HEK293T (cell line): Measurements from ENCODE around the gene SLA2.
"Not testable (repeated sequence)": the region's sequence is repeated elsewhere in the genome, so short reads cannot be mapped to it uniquely, and the experiment has no call there.

Experiments used
- CTCF ChIA-PET: fragments of 350-600 bp; formaldehyde crosslinking; extraction: SDS; loops from one replicate; lab custom pipeline; 2021; ENCODE audit warnings: antibody characterized with exemption, inconsistent platforms; lab: Yijun Ruan, JAX
- POLR2A ChIA-PET: fragments of 350-600 bp; formaldehyde crosslinking; extraction: SDS; loops from one replicate; lab custom pipeline; 2020; ENCODE audit warnings: antibody characterized with exemption, inconsistent platforms; lab: Yijun Ruan, JAX
- DNase-seq: peaks from one replicate; pipeline ENCODE4 v3.0.0; 2012; ENCODE audit warnings: mixed read lengths; ENCODE audit errors: extremely low spot score
- ARNT ChIP-seq: fragments of 450-650 bp; IDR thresholded peaks from 2 replicates; pipeline ENCODE4 v1.6.1; 2017; ENCODE audit warnings: mild to moderate bottlenecking
- BHLHE40 ChIP-seq: fragments of 450-650 bp; IDR thresholded peaks from 2 replicates; pipeline ENCODE4 v1.6.1; 2016; ENCODE audit warnings: mild to moderate bottlenecking, moderate library complexity, borderline replicate concordance
- CTBP1 ChIP-seq: fragments of 450-650 bp; IDR thresholded peaks from 2 replicates; pipeline ENCODE4 v1.6.1; 2016; ENCODE audit warnings: borderline replicate concordance
- ELF4 ChIP-seq: fragments of 450-650 bp; IDR thresholded peaks from 2 replicates; pipeline ENCODE4 v1.6.1; 2017; ENCODE audit warnings: antibody characterized with exemption
- FOXA1 ChIP-seq: fragments of 450-650 bp; IDR thresholded peaks from 2 replicates; pipeline ENCODE4 v1.6.1; 2016; ENCODE audit warnings: mild to moderate bottlenecking
- FOXK2 ChIP-seq: fragments of 450-650 bp; IDR thresholded peaks from 2 replicates; pipeline ENCODE4 v1.6.1; 2016; ENCODE audit warnings: mild to moderate bottlenecking
- FOXM1 ChIP-seq: fragments of 450-650 bp; IDR thresholded peaks from 2 replicates; pipeline ENCODE4 v1.6.1; 2017; ENCODE audit warnings: mild to moderate bottlenecking, borderline replicate concordance
- HDGF ChIP-seq: fragments of 450-650 bp; IDR thresholded peaks from 2 replicates; pipeline ENCODE4 v1.6.1; 2017; ENCODE audit warnings: antibody characterized with exemption, borderline replicate concordance
- L3MBTL2 ChIP-seq: fragments of 450-650 bp; conservative IDR thresholded peaks from 2 replicates; pipeline ENCODE4 v1.6.1; 2016; ENCODE audit warnings: mild to moderate bottlenecking
- LEF1 ChIP-seq: fragments of 450-650 bp; IDR thresholded peaks from 2 replicates; pipeline ENCODE4 v1.6.1; 2017; ENCODE audit warnings: mild to moderate bottlenecking, borderline replicate concordance
- NFRKB ChIP-seq: fragments of 450-650 bp; IDR thresholded peaks from 2 replicates; pipeline ENCODE4 v1.6.1; 2016; ENCODE audit warnings: mild to moderate bottlenecking, moderate library complexity
- PKNOX1 ChIP-seq: fragments of 450-650 bp; IDR thresholded peaks from 2 replicates; pipeline ENCODE4 v1.6.1; 2016
- SP1 ChIP-seq: fragments of 450-650 bp; IDR thresholded peaks from 2 replicates; pipeline ENCODE4 v1.6.1; 2017
- SUZ12 ChIP-seq: fragments of 450-650 bp; IDR thresholded peaks from 2 replicates; pipeline ENCODE4 v1.6.1; 2016; ENCODE audit warnings: mild to moderate bottlenecking
- TARDBP ChIP-seq: fragments of 450-650 bp; IDR thresholded peaks from 2 replicates; pipeline ENCODE4 v1.6.1; 2016
- ZNF384 ChIP-seq: fragments of 450-650 bp; IDR thresholded peaks from 2 replicates; pipeline ENCODE4 v1.6.1; 2016

Gene SLA2, protein sequence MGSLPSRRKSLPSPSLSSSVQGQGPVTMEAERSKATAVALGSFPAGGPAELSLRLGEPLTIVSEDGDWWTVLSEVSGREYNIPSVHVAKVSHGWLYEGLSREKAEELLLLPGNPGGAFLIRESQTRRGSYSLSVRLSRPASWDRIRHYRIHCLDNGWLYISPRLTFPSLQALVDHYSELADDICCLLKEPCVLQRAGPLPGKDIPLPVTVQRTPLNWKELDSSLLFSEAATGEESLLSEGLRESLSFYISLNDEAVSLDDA

DNA sequence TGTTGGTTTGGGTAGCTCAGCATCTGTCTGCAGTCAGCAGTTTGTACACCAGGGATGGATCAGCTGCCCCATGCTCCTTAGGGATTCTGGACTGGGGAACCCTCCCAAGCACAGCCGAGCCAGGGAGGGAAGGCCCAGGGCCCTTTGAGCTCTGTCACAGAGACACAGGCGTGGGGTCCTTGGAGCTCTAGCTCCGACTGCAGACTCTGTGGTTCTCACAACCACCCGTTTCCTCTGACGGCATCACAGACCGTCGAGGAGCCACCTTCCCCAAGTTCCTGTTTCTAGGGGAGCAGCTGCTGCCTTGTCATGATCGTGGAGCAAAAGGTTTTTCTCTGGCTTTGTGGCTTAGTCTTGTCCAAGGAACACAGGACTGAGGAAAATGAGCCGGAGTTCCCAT is at the start of gene SLA2:
SLA2 (minus strand) TSS at position 199 of the 400 bp plus-strand sequence. CDS start 4,861 bp downstream, outside the sequence.
- CTCF ChIA-PET = interaction anchor here (0.5 to 0.6 kb wide), 2 partner anchors 292 to 328 kb away, joined by 3 read pairs; no protein-coding TSS in a partner anchor
- no peak for DNase-seq
- POLR2A ChIA-PET = no interaction called here
- no peak for TF ChIP-seq FOXK2
- no peak for TF ChIP-seq LEF1
- TF ChIP-seq PKNOX1 = no peak
- TF ChIP-seq CTBP1 = no peak
- no peak for TF ChIP-seq HDGF
- TF ChIP-seq TARDBP = no peak
- TF ChIP-seq ELF4 = no peak
- no peak for TF ChIP-seq BHLHE40
- TF ChIP-seq ZNF384 = no peak
- TF ChIP-seq NFRKB = no peak
- TF ChIP-seq FOXM1 = no peak
- no peak for TF ChIP-seq SP1
- TF ChIP-seq L3MBTL2 = no peak
- no peak for TF ChIP-seq SUZ12
- no peak for TF ChIP-seq FOXA1
- TF ChIP-seq ARNT = no peak

DNA sequence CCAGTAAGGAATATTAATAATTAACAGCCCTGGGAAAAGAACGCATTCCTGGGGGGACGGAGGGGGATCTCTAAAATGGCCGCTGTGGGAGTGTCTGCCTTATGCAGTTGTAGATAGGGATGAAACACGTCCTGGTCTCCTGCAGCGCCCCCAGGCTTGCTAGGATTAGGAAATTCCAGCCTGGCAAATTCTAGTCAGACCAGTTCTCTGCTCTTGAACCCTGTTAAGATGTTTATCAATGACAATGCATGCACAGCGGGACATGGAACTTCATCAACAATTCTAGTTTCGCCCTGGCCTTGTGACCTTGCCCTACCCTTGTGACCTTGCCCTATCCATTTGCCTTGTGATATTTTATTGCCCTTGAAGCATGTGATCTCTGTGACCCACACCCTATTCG is 49.5 kb upstream of the SLA2 start:
- DNase-seq, CTCF ChIA-PET, POLR2A ChIA-PET: not testable (repeated sequence)

GRCh38 chr20:36688630-36689029 is 42.6 kb upstream of the SLA2 start:
- TF ChIP-seq FOXK2 = no peak
- no peak for TF ChIP-seq FOXA1
- no peak for TF ChIP-seq TARDBP
- TF ChIP-seq BHLHE40 = no peak
- TF ChIP-seq CTBP1 = no peak
- no peak for TF ChIP-seq ELF4
- ChIA-PET CTCF (no interaction called here), POLR2A (no interaction called here)
- no peak for DNase-seq

DNA sequence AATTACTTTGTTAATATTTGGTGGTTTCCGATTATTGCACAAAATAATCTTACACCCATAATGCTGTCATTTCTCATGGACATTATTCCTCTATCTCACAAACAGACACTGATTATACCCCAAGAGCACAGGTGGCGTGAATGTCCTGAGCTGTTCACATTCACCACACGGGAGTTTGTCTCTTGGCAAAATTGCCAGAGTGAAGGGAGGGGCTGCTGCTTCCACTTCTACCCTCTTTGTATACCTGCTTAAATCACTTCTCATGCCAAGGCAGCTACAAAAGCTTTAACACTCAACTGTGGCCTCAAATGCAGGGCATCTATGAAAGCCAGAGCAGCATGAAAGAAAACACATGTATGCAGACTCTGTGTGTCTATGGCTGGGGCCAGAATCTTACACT is 41.9 kb upstream of the SLA2 start:
- ChIA-PET POLR2A (no interaction called here), CTCF (no interaction called here)
- TF ChIP-seq CTBP1 (no peak), FOXK2 (no peak), L3MBTL2 (no peak), ELF4 (no peak), HDGF (no peak), TARDBP (no peak), ZNF384 (no peak), SUZ12 (no peak), FOXA1 (no peak), NFRKB (no peak), SP1 (no peak), BHLHE40 (no peak), ARNT (no peak), LEF1 (no peak), FOXM1 (no peak), PKNOX1 (no peak)
- no peak for DNase-seq

GRCh38 chr20:36686944-36687343 is 40.9 kb upstream of the SLA2 start:
- TF ChIP-seq BHLHE40 = no peak
- TF ChIP-seq CTBP1 = no peak
- TF ChIP-seq TARDBP = no peak
- no peak for TF ChIP-seq SP1
- TF ChIP-seq ARNT = no peak
- no peak for TF ChIP-seq LEF1
- no peak for TF ChIP-seq ELF4
- TF ChIP-seq PKNOX1 = no peak
- TF ChIP-seq L3MBTL2 = no peak
- TF ChIP-seq ZNF384 = no peak
- TF ChIP-seq HDGF = no peak
- TF ChIP-seq FOXM1 = no peak
- DNase-seq = no peak
- ChIA-PET POLR2A (no interaction called here), CTCF (no interaction called here)

DNA sequence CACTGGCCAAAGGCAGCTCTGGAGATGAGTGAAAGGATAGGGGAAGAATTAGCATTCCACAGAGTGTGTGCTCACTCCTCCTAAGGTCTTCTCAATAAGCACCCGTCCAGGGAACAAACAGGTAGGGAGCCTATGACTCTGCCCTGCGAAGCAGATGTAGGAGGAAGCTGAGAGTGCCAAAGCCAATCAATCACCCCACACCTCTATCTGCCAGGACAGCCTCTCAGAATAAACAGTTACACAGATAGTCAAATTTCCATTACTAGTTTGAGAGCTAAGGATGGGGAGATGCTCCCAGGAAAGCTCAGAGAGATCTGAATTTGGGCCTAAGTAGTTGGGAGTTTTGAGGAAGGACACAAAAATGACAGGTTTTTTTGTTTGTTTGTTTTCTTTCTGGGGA is 40.5 kb upstream of the SLA2 start:
- POLR2A ChIA-PET = no interaction called here
- TF ChIP-seq ELF4 (no peak), LEF1 (no peak), ARNT (no peak), BHLHE40 (no peak), SUZ12 (no peak), FOXM1 (no peak), L3MBTL2 (no peak)
- DNase-seq = no peak
- CTCF ChIA-PET = no interaction called here
